HG02852 (cell line): ENCODE results near the gene SOX6.
"Not testable (repeated sequence)": the region's sequence is repeated elsewhere in the genome, so short reads cannot be mapped to it uniquely, and the experiment has no call there.

Experiments used
- ATAC-seq: cut with Tn5 transposase; IDR thresholded peaks from one replicate; pipeline ENCODE4 v1.9.1; 2021; ENCODE audit warnings: mild to moderate bottlenecking, moderate library complexity; ENCODE audit not compliant: unreplicated experiment

Gene SOX6

DNA sequence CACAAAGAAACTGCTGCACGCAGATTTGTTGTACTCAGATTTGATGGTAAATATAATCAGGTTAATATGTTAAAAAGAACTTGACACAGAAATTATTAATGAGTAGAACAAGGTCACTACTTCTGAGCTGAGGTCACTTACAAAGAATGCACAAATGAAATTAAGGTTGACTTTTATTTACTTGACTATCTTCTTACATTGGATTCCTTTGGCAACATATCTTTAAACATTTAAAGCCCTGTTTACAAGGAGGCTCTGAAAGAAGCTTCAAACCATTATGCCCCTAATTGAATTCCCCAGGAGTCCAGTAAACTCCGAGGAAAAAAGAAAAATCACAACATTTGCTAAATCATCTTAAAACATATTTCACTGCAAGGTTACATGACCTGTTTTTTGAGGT is 245.5 kb downstream of the SOX6 start:
- no peak for ATAC-seq

GRCh38 chr11:16099343-16099900 is 256.9 kb downstream of the SOX6 start:
- ATAC-seq: no peak

GRCh38 chr11:16098526-16099205 is 257.7 kb downstream of the SOX6 start:
- ATAC-seq: no peak

- ATAC-seq: no peak
These were observed 258.8 kb downstream of the SOX6 start for GRCh38 chr11:16097543-16097942.

DNA sequence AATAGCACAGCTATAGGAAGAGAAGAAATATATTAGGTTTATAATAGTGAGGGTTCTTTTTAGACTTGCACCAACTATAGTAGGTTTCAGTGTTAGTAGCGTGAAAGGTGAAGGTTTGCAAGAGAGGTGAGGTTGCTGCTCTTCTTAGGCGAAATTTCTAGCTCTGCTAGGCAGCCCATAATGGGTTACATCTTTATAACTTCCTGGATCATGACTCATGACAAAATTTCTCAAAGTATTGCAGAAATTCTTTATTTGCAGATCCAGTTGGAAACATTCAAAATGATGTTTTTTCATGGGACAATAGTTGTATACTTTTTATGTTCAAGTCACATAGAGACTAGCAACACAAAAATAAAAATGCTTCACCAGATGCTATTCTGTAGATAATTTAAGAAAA is 260.0 kb downstream of the SOX6 start:
- ATAC-seq: no peak

GRCh38 chr11:16095756-16096155 is 260.6 kb downstream of the SOX6 start:
- no peak for ATAC-seq

DNA sequence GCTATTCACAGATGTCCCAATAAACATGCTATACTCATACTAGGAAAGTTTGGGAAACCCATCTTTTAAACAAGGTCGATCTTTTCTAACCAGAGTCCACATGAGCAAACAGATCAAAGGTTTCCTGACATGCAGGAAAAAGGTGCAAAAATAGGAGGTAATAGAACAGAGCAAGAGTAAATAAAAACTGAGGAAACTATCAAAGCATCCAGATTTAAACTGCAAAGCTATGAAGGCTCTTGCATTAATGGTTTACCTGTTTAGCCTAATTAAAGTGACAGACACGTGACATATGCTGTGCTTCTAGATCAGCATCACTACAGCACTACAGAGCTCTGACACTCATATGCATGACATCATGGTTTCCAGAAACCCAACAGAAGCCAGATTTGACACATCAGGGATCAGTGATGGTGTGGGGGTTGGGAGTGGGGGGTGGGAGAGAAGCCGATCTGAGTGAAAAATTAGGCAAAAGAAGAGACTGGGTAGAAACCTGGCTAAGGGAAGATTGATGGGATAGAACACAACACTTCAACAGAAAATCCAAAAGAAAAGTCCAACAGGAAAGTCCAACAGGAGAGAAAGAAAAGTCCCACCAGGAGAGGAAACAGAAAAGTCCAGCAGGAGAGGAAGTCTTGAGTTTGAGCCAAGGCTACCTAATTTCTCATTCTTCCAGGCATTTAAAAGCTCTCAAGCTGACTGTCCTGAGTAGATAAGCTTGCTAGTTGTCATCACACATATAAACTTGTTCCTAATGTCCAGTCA is 262.3 kb downstream of the SOX6 start:
- no peak for ATAC-seq

- no peak for ATAC-seq
These were observed 264.5 kb downstream of the SOX6 start for GRCh38 chr11:16091862-16092261.

GRCh38 chr11:16089481-16089880 is 266.9 kb downstream of the SOX6 start:
- ATAC-seq: no peak

DNA sequence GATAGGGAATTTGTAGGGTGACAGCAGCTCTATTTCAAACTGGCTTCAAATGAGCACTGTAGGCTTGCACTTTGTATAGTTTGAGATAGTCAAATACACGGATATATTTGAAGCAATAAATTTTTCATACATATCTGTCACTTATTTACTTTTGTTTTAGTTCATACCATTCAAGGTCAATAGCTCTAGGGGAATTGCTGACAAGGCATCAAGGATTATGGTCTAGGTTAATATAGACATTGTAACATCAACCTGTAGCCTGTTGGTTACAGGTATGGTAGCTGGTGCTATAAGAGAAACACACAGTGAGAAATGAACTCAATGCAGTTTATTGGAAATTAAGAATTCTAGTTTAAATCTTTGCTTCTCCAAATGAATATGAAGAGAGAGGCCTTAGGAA is 267.6 kb downstream of the SOX6 start:
- ATAC-seq: no peak

GRCh38 chr11:16087886-16088285 is 268.5 kb downstream of the SOX6 start:
- ATAC-seq: no peak

- no peak for ATAC-seq
These were observed 270.0 kb downstream of the SOX6 start for GRCh38 chr11:16086229-16086819.

GRCh38 chr11:16082095-16083055 is 274.0 kb downstream of the SOX6 start:
- no peak for ATAC-seq

- ATAC-seq: no peak
These were observed 274.8 kb downstream of the SOX6 start for GRCh38 chr11:16081382-16082094.

DNA sequence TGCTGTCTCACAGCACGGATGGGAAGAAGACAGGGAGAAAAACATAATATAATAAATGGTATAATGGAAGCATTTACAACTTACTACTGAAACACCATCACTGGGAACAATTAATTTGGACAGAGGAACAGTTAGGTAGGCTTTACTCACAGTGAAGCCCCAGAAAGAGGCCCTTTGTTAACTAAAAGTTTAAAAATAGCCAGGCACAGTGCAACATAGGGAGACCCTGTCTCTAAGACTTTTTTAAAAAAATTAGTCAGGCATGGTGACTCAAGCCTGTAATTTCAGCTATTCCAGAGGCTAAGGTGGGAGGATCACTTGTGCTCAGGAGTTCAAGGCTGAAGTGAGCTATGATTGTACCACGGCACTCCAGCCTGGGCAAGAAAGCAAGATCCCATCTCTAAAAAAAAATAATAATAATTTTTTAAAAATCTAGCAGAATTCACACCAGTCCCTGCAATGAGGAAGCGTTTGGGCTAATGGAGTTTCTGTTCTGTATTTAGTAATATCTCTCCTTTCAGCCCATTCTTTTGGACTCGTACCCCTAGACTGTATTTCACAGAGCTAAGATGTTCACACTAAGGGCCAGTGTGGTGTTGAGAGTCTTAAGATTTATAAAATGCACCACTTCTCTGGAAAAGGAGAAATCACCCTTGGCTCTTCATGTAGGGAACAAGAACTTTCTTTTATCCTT is 275.5 kb downstream of the SOX6 start:
- ATAC-seq: no peak

GRCh38 chr11:16078936-16079335 is 277.4 kb downstream of the SOX6 start:
- ATAC-seq: no peak

DNA sequence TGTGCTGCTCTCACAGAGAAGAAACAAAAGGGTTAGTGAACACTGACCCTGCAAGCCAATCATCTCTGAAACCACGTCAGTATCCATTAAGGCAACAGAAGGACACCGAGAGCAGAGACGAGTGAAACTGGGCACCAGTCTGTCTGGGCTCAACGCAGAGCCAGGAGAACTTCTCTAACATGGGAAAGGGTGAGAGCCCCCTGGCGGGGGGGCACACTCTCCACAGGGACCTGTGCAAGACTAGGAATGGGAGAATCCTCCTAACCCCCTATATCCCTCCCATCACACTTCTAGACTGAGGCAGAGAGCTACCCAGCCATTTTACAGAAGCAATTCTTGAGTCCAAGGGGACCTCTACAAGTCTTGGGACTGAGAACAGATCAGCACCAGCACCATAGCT is 285.8 kb downstream of the SOX6 start:
- ATAC-seq: no peak

DNA sequence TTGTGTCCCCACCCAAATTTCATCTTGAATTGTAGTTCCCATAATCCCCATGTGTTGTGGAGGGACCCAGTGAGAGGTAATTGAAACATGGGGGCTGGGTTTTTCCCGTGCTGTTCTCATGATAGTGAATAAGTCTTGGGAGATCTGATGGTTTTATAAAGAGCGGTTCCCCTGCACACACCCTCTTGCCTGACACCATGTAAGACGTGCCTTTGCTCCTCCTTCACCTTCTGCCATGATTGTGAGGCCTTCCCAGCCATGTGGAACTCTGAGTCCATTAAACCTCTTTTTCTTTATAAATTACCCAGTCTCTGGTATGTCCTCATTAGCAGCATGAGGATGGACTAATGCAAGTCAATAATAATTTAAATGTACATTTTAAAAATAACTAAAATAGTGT is 289.1 kb downstream of the SOX6 start:
- not testable (repeated sequence) for ATAC-seq

DNA sequence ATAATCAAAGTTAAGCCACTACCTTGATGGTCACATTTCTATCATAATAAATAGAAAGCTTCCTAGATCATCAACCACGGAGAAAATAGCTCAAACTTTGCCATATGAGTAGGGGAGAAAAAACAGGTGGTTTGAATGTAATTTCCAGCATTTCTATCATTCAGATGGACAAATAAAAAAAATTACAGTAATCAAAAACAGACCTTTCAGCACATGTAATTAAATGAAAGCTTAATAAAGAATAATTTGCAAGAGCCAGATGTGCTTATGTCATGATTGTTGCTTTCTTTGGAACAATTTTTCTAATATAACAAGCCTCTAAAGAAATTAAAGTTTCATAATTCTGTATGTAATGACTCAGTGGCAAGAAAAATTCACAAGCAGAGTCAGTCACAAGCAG is 297.0 kb downstream of the SOX6 start:
- ATAC-seq: no peak

DNA sequence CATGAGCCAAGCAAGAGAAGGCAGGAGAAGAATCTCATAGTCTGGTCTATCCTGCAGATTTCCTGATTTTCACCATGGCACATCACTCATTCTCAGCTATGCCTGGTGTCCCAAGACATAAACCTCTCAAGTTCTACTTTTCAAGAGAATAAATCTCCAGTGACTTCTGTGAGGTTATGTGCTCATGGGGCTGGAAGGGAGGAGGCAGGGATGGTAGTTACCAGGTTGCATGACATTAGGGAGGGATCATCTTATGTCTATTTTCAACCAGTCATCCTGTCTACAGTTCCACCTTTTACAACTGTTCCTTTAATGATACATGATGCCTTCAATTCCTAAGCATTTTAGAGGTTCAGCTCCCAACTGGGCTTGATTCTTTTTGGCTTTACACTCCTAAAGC is 297.7 kb downstream of the SOX6 start:
- ATAC-seq: no peak
